HG02852 (cell line): ENCODE results near the gene DCHS2.
A peak's percentile ranks its signal among the peaks of the same experiment; 100 is the strongest.

Experiments used
- ATAC-seq: cut with Tn5 transposase; IDR thresholded peaks from one replicate; pipeline ENCODE4 v1.9.1; 2021; ENCODE audit warnings: mild to moderate bottlenecking, moderate library complexity; ENCODE audit not compliant: unreplicated experiment

Gene DCHS2, protein sequence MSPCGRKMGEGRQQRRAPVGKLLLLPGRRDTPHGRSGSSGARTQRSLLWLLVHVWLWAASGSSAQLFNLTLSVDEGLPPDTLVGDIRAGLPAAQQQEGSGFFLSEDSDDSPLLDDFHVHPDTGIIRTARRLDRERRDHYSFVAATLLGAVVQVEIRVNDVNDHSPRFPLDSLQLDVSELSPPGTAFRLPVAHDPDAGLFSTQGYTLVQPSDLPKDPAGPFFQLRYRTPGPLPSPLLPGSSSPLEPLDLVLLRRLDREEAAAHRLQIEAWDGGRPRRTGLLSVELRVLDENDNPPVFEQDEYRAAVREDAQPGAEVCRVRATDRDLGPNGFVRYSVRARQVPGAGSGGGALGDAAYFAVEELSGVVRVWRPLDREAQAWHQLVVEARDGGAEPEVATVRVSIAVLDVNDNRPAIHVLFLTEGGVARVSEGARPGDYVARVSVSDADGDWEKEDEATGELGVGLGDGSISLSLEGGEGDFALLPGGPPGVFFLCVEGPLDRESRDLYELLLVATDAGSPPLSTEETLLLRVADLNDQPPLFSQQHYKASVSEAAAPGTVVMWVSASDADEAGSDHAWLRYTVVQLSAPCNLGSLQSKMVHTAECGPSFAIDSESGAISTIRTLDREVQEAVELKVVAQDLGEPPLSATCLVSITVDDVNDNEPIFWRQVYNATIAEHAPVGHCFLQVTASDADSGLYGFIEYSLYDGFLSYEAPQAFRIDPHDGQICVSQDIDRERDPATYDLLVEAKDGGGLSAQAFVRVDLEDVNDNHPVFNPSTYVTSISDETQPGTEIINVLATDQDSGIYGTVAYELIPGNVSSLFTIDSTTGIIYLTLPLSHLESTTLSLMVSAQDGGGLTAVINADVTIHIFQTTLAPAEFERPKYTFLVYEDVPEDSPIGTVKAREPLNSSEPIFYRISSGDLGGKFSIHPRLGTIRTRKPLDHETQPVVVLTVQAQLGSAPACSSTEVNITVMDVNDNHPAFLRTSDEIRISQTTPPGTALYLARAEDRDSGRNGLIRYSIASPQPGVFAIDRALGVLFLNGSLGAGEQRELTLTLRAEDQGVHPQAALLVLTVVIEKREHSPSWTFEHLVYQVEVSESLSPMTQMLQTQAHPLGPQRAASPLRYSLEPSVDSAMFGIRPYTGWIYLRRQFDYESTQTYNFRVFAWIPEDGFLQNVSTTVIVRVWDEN (N-terminal part only)

GRCh38 chr4:154491341-154492271 is at the start of gene DCHS2:
DCHS2 (minus strand) TSS chr4:154491799; CDS start chr4:154491355, 444 bp downstream.
- ATAC-seq, result peak; percentile 39

- ATAC-seq, result no peak
Measured at GRCh38 chr4:154534296-154534695, 42.7 kb upstream of the DCHS2 start.

- no peak for ATAC-seq
Measured at GRCh38 chr4:154529728-154530519, 38.3 kb upstream of the DCHS2 start.

DNA sequence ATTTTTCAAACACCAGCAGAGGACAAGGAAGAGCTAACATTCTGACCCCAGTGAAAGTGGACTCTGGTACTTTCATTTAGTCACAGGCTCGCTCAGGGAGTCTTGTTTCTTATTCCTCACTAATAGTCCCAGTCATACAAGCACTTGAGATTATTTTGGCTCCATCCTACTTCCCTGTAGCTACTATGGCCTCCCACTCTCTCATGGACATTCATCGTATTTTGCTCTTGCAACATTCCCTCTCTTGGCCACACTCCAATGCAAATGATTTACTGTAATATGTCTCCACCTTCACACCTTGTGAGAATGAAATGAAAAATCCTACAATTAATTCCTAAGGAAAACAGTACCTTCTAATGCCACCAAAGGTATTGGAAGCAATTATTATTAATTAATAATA is 37.3 kb upstream of the DCHS2 start:
- no peak for ATAC-seq

GRCh38 chr4:154527308-154527707 is 35.7 kb upstream of the DCHS2 start:
- no peak for ATAC-seq

DNA sequence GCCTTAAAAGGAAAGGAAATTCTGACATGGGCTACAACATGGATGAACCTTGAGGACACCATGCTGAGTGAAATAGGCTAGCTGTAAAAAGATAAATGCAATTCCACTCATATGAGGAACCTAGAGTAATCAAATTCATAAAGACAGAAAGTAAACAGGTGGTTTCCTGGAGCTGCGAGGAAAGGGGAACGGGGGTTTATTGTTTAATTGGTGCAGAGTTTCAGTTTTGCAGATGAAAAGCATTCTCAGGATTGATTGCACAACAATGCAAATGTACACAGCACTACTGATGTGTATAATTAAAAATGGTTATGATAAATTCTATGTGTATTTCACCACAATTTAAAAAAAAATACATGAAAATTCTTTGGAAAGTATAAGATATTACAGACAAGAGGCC is 34.6 kb upstream of the DCHS2 start:
- ATAC-seq, result no peak

DNA sequence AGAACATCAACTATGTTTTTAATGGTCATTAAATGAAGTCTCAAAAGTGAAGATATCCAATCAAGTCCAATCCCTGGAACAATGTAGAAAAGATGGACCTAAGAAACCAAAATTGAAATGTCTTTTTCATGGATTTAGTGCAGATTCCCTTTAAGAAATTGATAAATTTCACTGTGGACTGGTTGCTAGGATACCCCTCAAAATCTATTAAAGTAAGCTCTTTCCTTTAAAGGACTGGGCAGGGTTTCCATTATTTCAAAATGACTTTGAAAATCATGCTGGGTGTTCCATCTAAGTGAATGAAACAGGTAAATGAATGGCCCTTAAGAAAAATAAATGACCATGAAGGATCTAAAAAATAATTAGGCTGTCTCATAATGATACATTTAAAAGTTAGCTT is 30.0 kb upstream of the DCHS2 start:
- no peak for ATAC-seq

- ATAC-seq, result no peak
Measured at GRCh38 chr4:154519214-154519613, 27.6 kb upstream of the DCHS2 start.

DNA sequence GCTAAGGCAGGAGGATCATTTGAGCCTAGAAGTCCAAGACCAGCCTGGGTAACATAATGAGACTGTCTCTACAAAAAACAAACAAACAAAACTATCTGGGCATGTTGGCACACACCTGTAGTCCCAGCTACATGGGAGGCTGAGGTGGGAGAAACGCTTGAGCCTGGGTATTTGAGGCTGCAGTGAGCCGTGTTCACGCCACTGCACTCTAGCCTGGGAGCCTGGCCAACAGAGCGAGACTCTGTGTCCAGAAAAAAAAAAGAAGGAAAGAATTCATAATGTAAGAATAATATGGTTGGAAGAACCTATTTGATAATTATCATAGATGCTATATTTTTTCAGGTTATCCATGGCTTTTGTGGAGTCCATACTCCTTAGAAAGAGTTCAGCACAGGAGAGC is 26.0 kb upstream of the DCHS2 start:
- ATAC-seq, result no peak

- no peak for ATAC-seq
Measured at GRCh38 chr4:154516318-154517029, 24.9 kb upstream of the DCHS2 start.

- no peak for ATAC-seq
Measured at GRCh38 chr4:154511981-154512380, 20.4 kb upstream of the DCHS2 start.

DNA sequence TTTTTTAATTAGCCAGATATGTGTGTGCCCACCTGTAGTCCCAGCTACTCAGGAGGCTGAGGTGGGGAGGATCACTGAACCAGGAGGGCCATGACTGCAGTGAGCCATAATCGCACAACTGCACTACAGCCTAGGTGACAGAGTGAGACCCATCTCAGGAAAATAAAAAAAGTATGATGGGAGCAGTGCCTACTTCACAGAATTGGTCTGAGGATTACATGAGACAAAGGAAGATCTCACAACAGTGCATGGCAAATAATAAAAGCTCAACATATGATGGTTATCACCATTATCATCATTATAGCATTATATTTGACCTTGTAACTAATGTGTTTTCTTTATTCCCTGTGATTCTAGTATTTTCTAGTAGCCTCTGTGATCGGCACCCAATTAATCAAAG is 19.9 kb upstream of the DCHS2 start:
- no peak for ATAC-seq

GRCh38 chr4:154507156-154507555 is 15.6 kb upstream of the DCHS2 start:
- no peak for ATAC-seq

DNA sequence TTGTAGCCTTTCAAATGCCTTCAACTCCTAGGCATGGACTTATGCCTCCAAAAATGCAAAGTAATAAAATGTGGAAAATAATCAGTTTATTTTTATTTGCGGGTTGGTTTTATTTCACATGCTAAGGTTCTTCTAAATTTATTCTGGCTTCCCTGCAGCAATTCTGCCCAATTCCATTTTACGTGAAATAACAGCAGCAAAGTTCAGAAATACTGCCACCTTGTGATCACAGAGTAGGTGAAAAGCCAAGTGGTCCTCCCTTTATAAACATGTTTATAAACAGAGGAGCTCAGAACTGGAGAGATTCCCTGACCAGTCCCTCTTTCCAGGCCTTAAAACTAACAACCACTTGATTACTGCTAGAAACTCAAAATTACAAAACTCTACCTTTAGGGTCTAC is 14.7 kb upstream of the DCHS2 start:
- ATAC-seq, result no peak

DNA sequence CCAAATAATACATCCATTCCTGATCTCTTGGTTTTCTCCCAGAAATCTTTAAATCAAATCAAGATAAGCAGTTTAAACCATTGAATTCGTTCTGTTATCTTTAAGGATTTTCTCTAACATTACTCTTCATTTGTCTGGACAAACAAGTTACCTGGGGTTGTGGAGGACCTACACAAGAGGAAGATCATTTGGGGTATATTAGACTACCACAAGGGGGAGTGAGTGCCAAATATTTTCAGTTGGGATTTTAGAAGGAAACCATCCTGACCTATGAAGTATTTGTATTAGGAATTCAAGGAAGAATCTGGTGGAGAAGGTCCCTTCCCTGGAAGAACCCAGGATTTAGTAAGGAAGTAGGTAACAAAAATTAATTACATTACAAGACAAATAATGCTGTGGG is 12.0 kb upstream of the DCHS2 start:
- no peak for ATAC-seq

DNA sequence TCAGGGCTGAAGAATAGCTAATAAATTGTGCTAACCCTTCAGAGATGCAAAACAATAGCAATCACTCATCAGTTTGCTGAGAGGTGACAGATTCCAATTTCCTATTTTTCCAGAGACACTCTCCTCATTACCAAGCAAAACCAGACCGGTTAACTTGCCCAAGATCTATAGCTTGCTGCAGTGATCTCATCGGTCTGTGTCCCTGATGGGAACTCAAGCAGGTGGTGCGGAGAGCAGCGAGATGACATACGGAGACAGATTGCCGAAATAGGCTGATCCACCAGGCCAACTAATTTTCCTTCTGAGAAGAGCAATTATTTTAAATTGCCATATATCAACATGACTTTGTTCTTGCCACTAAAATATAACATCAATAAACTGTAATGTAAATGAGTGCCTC is 10.5 kb upstream of the DCHS2 start:
- ATAC-seq, result no peak

- ATAC-seq, result no peak
Measured at GRCh38 chr4:154497889-154498288, 6.3 kb upstream of the DCHS2 start.

GRCh38 chr4:154495867-154496266 is 4.3 kb upstream of the DCHS2 start:
- no peak for ATAC-seq

- no peak for ATAC-seq
Measured at GRCh38 chr4:154492288-154492687, 689 bp upstream of the DCHS2 start.
